ENCODE data around the gene EFNB2.

GRCh38 chr13:106503272-106503671, 32.2 kb downstream of the EFNB2 start:
- TF ChIP-seq CTCF (IDR thresholded peaks at IDR 0.05) (no peak), POLR2A (IDR thresholded peaks at IDR 0.05) (no peak)
